Purkinje cell (primary cell): Measurements from ENCODE around the gene CBLN1. TPM values are rescaled to one million over a fixed set of nuclear protein-coding genes. Genes with fewer than 3 reads are reported as not detected.

Experiments
- polyA plus RNA-seq: library from polyadenylated mRNA; unstranded; fragments of >200 nt; fragmentation: Nextera tagmentation; gene quantifications from 2 replicates; pipeline ENCODE4 v1.2.1, GENCODE V29; 2014

The CBLN1 gene
- polyA plus RNA-seq = 4.5 and 6.5 TPM in 2 replicates

DNA sequence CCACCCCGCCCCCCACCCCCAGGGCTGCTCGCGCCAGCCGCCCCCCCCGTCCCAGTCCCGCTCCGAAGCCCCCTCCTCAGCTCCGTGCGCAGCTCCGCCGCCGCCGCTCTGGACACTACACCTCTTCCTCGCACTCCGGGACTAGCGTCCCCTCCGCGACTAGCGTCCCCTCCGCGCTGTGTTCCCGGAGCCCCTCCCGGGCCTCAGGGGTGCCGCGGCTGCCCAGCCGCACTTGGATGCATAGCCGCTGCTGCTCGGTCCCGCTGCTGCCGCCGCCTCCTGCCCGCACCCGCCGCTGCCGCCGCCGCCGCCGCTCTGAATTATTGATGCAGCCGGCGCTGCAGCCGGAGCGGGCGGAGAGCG, at the start of gene CBLN1:
CBLN1 (minus strand) TSS at position 359 of the 363 bp plus-strand sequence. CDS start 373 bp downstream, outside the sequence.

Other genes with a start within 250 kb of the CBLN1 start
- not detected in 2 replicates for gene C16orf78, start 92.0 kb upstream of the CBLN1 start, polyA plus RNA-seq